ENCODE measurements around the gene RCSD1.

RCSD1 gene

DNA sequence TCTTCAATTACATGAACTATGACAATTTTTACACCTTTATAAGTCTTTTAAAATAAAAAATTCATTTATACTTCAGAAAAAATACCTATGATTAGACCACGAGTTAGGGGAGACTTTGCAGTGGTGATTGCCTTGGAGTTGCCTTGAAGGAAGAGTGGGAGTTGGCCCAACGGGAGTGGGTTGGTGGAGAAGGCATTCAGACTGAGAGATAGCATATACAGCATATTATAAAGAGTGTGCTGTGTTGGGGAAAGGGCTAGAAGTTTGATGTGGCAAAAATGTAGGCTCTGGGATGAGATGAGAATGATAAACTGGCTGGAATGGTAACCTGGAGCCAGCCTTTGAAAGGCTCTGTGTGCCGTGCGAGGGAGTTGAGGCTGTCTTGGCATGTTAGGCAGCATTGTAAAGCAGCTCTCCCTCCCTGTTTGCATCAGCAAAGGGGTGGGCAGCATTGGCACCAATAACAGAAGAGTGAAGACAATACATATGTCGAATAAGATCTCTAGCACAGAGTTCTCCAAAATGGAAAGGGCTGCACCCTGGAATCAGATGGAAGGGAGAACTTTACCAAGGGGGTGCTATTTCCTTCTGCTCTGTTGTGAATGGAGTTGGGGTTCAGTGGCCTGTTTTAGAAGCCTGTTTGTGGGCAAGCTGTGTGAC lies 116.1 kb downstream of the RCSD1 start:
- no peak for DNase-seq (ENCODE audit: low spot score)
- TF ChIP-seq, protein P1, sequence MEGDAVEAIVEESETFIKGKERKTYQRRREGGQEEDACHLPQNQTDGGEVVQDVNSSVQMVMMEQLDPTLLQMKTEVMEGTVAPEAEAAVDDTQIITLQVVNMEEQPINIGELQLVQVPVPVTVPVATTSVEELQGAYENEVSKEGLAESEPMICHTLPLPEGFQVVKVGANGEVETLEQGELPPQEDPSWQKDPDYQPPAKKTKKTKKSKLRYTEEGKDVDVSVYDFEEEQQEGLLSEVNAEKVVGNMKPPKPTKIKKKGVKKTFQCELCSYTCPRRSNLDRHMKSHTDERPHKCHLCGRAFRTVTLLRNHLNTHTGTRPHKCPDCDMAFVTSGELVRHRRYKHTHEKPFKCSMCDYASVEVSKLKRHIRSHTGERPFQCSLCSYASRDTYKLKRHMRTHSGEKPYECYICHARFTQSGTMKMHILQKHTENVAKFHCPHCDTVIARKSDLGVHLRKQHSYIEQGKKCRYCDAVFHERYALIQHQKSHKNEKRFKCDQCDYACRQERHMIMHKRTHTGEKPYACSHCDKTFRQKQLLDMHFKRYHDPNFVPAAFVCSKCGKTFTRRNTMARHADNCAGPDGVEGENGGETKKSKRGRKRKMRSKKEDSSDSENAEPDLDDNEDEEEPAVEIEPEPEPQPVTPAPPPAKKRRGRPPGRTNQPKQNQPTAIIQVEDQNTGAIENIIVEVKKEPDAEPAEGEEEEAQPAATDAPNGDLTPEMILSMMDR (IDR thresholded peaks at IDR 0.05; ENCODE audit: poor library complexity, severe bottlenecking), result no peak
- ATAC-seq (ENCODE audit: low read depth), result no peak
- Histone ChIP-seq H3K4me1 (ENCODE audit: insufficient read depth, poor library complexity, severe bottlenecking) (peaks cover 23% of the 10 kb centered on the region), H3K27ac (ENCODE audit: poor library complexity, severe bottlenecking) (no peak overlapping the region), H3K36me3 (ENCODE audit: low read depth) (no peaks in the 10 kb centered on the region), H3K4me3 (ENCODE audit: severe bottlenecking) (no peak overlapping the region), H3K9me3 (ENCODE audit: severe bottlenecking) (no peaks in the 10 kb centered on the region), H3K27me3 (ENCODE audit: insufficient read depth, poor library complexity, severe bottlenecking) (no peaks in the 10 kb centered on the region)

DNA sequence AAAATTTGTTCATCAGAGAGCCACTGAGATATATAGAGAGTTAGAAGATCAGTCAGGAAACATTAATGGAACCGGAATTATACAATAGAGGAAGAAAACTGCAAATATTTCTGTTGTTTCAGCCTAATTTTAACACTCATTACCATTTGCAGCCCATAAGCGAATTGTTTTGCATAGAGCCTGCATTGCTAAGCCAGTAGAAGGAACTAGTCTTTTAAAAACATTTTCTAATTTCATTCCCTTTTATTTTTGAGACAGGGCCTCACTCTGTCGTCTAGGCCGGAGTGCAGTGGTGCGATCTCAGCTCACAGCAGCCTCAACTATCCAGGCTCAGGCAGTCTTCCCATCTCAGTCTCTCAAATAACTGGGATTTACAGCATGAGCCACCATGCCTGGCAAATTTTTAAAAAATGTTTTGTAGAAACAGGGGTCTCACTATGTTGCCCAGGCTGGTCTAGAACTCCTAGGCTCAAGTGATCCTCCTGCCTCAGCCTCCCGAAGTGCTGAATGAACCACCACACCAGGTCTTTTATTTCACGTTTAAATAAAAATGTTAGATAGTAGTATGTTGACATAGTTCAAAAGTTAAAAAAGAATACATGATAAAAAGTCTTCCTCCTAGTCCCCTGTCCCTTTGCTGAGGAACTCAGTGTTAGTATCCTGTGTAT lies 117.1 kb downstream of the RCSD1 start:
- peaks cover 33% of the 10 kb centered on the region for H3K4me1 ChIP-seq (ENCODE audit: insufficient read depth, poor library complexity, severe bottlenecking)
- H3K9me3 ChIP-seq (ENCODE audit: severe bottlenecking), result no peaks in the 10 kb centered on the region
- DNase-seq (ENCODE audit: low spot score) (no peak), ATAC-seq (ENCODE audit: low read depth) (no peak)
- H3K4me3 ChIP-seq (ENCODE audit: severe bottlenecking), result no peak overlapping the region
- TF ChIP-seq, protein P1 (IDR thresholded peaks at IDR 0.05; ENCODE audit: poor library complexity, severe bottlenecking), result no peak
- H3K27me3 ChIP-seq (ENCODE audit: insufficient read depth, poor library complexity, severe bottlenecking), result no peaks in the 10 kb centered on the region
- H3K27ac ChIP-seq (ENCODE audit: poor library complexity, severe bottlenecking), result no peak overlapping the region
- no peaks in the 10 kb centered on the region for H3K36me3 ChIP-seq (ENCODE audit: low read depth)

DNA sequence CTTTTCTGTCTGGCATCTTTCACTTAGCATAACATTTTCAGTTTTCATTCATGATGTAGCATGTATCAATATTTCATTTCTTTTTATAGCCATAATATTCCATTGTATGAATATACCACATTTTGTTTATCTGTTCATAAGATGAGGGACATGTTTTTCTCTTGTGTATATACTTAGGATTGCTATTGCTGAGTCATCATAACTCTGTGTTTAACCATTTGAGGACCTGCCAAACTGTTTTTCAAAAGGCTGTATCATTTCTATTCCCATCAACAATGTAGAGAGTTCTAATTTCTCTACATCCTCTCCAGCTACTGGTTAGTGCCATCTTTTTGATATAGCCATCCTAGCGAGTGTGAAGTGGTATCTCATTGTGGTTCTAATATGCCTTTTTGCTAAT lies 118.0 kb downstream of the RCSD1 start:
- Histone ChIP-seq H3K4me3 (ENCODE audit: severe bottlenecking) (no peak overlapping the region), H3K4me1 (ENCODE audit: insufficient read depth, poor library complexity, severe bottlenecking) (peaks cover 42% of the 10 kb centered on the region), H3K27ac (ENCODE audit: poor library complexity, severe bottlenecking) (no peak overlapping the region), H3K9me3 (ENCODE audit: severe bottlenecking) (no peaks in the 10 kb centered on the region), H3K36me3 (ENCODE audit: low read depth) (no peaks in the 10 kb centered on the region), H3K27me3 (ENCODE audit: insufficient read depth, poor library complexity, severe bottlenecking) (no peaks in the 10 kb centered on the region)
- ATAC-seq (ENCODE audit: low read depth) (no peak), DNase-seq (ENCODE audit: low spot score) (no peak)
- TF ChIP-seq, protein P1 (IDR thresholded peaks at IDR 0.05; ENCODE audit: poor library complexity, severe bottlenecking), result no peak

DNA sequence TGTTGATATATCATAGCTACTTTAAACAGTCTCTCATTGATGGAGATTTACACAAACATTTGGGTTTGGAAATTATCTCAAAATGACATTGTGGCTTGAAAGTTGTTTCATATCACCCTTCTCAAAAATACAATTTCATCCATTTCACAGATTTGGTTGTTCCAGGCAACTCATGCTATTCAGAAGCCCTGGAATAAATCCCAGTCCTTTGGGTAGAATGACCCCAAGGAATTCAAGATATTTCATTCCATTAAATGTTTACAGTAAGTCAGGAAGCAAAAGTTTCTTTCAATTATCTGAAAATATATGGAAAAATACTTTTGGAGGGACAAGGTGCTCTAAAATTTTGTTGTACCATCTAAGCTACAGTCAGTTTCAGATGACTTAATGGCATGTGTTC lies 118.9 kb downstream of the RCSD1 start:
- Histone ChIP-seq H3K36me3 (ENCODE audit: low read depth) (no peaks in the 10 kb centered on the region), H3K4me1 (ENCODE audit: insufficient read depth, poor library complexity, severe bottlenecking) (peaks cover 47% of the 10 kb centered on the region), H3K27ac (ENCODE audit: poor library complexity, severe bottlenecking) (peak overlapping the region; percentile 83), H3K4me3 (ENCODE audit: severe bottlenecking) (no peak overlapping the region), H3K9me3 (ENCODE audit: severe bottlenecking) (no peaks in the 10 kb centered on the region), H3K27me3 (ENCODE audit: insufficient read depth, poor library complexity, severe bottlenecking) (no peaks in the 10 kb centered on the region)
- ATAC-seq (ENCODE audit: low read depth) (no peak), DNase-seq (ENCODE audit: low spot score) (no peak)
- TF ChIP-seq, protein P1 (IDR thresholded peaks at IDR 0.05; ENCODE audit: poor library complexity, severe bottlenecking), result no peak

DNA sequence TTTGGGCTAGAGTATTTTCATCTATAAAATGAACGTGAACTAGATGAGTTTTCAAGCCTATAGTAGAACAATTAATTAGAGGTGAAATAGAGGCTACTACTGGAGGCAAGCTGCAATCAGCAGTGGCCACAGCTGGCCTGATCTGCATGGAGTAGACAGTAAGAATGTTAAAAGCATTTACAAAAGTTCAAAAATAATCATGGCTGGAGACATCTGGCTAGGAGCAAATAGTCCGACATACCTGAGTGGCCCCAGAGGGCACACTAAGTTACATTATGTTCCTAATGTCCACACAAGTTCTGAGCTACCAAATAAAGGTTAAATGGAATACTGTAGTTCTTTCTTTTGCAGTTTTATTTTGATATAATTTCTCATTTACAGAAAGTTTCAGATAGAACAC lies 119.7 kb downstream of the RCSD1 start:
- Histone ChIP-seq H3K9me3 (ENCODE audit: severe bottlenecking) (no peaks in the 10 kb centered on the region), H3K27me3 (ENCODE audit: insufficient read depth, poor library complexity, severe bottlenecking) (no peaks in the 10 kb centered on the region), H3K4me3 (ENCODE audit: severe bottlenecking) (no peak overlapping the region), H3K4me1 (ENCODE audit: insufficient read depth, poor library complexity, severe bottlenecking) (peaks cover 47% of the 10 kb centered on the region), H3K36me3 (ENCODE audit: low read depth) (no peaks in the 10 kb centered on the region), H3K27ac (ENCODE audit: poor library complexity, severe bottlenecking) (peak overlapping the region; percentile 83)
- DNase-seq (ENCODE audit: low spot score), result no peak
- ATAC-seq (ENCODE audit: low read depth), result no peak
- TF ChIP-seq, protein P1 (IDR thresholded peaks at IDR 0.05; ENCODE audit: poor library complexity, severe bottlenecking), result no peak
